SIG-M5 (cell line): Measurements from ENCODE around the gene TBC1D5.

Experiments used
- DNase-seq: peaks from one replicate; lab custom pipeline; 2025; lab: John Stamatoyannopoulos, UW

TBC1D5 gene

GRCh38 chr3:17473761-17474160 is 268.7 kb downstream of the TBC1D5 start:
- DNase-seq: no peak

DNA sequence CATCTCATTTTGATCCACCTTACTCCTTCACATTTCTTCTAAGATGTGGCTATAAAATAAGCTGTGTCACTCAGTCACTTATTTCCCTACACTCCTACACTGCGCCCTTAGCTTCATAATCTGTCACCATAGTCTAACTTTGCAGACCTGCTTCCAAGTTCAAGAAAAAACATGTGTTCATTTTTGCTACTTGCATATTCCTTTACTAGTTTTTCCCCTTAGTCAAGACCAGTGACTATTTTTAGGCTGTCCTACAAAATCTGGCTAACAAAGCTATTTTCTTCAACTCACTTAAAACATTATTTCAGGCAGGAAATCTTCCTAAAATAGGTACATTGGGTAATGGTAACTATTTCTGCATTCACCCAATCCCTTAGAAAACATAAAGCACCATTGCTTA is 272.5 kb downstream of the TBC1D5 start:
- no peak for DNase-seq

GRCh38 chr3:17469520-17469919 is 272.9 kb downstream of the TBC1D5 start:
- DNase-seq: no peak

DNA sequence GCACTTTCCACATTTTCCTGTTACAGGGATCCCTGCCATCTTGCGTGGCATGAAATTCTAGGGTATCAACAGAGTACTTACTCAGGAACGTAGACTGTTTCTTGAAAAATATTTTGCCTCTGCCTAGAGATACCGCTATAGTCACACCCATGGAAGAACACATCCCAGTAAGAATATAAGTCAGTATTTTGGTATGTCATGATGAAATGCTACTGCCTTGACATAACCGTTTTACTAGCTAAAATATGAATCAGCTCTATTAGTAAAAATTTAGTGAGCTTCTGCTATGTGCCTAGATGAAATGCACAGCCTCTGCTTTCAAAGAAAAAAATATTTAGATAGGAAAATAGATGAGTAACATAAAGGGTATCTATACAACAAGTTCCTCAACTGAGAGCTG is 276.4 kb downstream of the TBC1D5 start:
- no peak for DNase-seq

GRCh38 chr3:17459470-17459993 is 282.9 kb downstream of the TBC1D5 start:
- DNase-seq: no peak

- no peak for DNase-seq
Observed at GRCh38 chr3:17456650-17457049, 285.8 kb downstream of the TBC1D5 start.

DNA sequence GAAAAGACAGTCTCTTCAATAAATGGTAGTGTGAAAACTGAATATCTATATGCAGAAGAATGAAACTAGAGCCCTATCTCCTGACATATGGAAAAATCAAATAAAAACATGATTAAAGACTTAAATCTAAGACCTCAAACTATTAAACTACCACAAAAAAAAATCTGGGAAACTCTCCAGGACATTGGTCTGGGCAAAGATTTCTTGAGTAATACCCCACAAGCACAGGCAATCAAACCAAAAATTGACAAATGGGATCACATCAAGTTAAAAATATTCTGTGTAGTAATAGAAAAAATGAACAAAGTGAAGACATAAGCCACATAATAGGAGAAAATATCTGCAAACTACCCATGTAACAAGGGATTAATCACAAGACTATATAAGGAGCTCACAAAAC is 286.4 kb downstream of the TBC1D5 start:
- no peak for DNase-seq

DNA sequence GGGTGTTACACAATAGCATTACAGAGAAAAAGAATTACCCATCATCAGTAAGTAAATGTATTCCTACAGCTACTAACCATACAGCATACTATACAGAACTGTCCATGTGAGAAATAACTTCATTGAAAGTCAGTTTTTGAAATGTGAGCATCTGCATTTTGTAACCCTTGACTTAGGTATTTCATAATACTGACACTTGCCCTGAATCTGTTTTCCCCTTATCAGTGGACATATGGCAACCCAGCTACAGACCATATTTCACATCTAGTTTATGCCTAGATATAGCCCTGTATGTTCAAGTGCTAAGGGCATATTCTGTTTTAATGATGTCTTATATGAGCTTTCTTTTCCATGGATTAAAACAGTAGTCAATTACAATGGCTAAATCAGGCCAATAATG is 297.6 kb downstream of the TBC1D5 start:
- no peak for DNase-seq

DNA sequence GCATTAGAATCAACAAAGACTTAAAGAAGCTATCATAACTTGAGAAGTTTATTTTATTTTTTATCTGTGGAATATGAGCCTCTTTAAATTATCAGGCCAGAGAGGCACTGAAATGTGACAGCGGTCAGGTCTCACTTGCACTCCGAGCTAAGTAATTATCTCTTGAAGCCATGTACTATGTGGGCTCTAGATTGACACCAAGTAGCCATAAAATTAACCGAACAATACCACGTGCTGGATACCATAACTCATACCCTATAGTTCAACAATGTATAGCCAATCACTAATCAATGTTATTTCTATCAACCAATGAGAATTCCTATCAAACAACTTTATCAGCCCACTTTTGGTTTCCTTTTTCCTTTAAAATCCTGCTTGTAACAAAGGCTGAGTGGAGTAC is 299.3 kb downstream of the TBC1D5 start:
- no peak for DNase-seq

DNA sequence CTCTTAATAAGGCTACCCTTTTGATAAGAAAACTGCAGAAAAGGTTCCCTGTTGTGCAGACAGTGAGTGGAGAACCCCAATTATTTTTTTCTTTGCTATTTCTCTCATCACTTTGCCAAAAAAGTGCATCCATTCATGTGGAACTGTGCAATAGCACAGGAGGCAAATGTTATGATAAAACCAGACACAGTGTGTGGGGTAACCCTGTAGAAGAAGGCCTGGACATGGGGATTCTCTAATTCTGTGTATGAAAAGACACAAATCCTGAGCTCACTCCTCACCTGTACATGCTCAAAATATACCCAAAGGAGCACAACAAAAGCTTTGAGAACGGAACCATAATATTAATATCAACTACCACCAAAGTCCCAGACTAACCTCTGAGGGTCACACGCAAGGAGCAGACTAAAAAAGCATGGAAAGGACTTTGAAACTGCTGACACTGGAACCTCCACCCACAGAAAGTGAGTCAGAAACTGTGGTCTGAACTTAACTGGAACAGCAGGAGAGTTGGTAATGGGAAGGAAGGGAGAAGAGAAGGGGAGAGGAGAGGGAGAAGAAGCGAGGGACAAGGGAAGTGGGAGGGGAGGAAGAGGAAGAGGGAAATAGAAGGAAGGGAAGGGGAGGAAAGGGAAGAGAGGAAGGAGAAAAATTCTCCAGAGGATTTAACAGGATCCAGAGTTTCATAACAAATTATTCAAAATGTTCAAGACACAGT is 299.9 kb downstream of the TBC1D5 start:
- no peak for DNase-seq

DNA sequence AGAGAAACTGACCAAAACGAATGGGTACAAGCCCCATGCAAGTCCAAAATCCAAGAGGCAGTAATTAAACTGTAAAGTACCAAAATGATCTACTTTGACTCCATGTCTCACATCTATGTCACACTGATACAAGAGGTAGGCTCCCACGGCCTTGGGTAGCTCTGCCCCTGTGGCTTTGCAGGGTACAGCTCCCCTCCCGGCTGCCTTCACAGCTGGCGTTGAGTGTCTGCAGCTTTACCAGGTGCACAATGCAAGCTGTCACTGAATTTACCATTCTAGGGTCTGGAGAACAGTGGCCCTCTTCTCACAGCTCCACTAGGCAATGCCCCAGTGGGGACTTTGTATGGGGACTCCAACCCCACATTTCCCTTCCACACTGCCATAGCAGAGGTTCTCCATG is 308.6 kb downstream of the TBC1D5 start:
- DNase-seq: no peak

- no peak for DNase-seq
Observed at GRCh38 chr3:17432236-17432635, 310.2 kb downstream of the TBC1D5 start.

- DNase-seq: no peak
Observed at GRCh38 chr3:17431484-17432045, 310.9 kb downstream of the TBC1D5 start.

DNA sequence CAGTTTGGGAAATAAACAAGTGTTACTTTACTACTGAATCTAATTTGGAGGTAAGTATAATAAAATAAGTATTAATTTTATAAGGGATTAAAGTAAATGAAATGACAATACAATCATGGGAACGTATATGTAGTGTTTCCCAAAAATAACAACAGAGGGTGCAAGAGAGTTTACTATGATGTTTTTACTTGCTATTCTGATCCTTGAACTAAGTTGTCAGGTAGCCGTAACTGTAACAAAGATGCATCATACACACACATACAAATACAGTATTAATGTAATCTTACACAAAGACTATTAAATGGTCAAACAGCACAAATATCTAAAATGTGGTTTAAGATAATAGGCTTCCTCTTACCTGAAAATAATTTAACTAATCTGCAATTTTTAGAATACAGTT is 311.4 kb downstream of the TBC1D5 start:
- DNase-seq: no peak

- no peak for DNase-seq
Observed at GRCh38 chr3:17430582-17430981, 311.8 kb downstream of the TBC1D5 start.

GRCh38 chr3:17423786-17424536 is 318.5 kb downstream of the TBC1D5 start:
- no peak for DNase-seq

DNA sequence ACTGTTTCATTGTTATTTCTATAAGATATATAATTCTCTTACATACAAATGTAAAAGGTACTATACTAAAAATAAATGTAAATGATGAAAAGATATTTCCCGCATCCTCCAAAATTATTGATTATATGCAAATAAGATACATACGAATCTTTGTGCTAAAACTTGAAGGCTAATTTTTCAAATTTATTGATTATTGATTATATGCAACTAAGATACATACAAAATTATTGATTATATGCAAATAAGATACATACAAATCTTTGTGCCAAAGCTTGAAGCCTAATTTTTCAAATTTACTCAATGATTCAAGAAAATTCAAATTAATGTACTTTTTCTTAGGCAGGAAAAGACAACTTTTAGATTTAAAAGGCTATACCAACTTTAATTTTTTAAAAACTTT is 319.8 kb downstream of the TBC1D5 start:
- DNase-seq: no peak

- DNase-seq: no peak
Observed at GRCh38 chr3:17420668-17421067, 321.8 kb downstream of the TBC1D5 start.

DNA sequence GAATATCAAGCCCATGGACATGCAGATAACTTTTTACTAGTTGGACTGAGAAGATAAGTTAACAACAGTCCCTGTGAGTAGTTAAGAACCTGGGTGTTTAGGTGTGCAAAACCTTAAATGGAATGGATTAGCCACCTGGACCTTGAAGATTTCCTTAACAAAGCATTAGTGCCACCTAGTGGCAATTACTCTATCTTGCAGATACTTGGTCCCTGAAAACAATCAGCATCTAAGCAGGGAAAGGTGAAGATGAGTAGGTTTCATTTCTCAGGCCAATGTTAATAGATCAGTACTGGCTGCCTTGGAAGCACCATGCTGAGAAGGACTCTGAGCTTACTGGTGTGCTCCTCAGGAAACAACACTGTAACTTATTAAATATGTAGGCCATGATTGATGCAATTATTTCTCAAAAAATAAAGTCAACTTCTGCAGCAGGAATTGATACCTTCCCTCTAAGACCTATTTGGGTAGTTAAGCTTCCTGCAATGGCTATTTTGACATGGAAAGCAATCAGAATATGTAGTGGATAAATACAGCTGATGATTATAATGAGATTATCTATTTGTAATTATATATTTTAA is 329.4 kb downstream of the TBC1D5 start:
- DNase-seq: no peak

DNA sequence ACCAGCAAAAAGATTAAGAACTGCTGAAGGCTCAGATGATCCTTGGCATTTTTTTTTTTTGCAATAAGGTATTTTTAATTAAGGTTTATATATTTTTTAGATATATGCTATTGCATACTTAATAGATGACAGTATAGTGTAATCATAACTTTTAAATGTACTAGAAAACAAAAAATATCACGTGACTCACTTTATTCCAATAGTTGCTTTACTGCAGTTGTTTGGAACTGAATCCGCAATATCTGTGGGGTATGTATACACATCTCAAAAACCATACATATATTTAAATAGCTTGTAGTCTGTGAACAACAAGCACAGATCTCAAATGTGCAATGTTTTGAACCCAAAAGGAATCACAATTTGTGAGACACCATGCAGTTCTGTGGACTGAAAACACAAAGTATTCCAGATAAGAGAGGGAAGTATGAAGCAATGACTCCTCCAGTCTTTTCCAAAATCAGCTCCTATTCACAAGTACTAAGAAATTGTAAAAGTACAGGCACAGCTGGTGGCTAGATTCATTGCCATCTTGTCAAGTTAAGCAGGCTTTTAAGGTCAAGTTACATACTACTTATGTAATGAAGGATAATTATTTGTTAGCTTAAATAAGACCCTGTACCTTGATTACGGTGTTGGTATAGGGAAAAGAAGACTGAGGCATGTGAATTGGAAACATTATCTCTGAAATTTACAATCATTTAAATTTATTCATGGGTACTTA is 331.1 kb downstream of the TBC1D5 start:
- DNase-seq: no peak

DNA sequence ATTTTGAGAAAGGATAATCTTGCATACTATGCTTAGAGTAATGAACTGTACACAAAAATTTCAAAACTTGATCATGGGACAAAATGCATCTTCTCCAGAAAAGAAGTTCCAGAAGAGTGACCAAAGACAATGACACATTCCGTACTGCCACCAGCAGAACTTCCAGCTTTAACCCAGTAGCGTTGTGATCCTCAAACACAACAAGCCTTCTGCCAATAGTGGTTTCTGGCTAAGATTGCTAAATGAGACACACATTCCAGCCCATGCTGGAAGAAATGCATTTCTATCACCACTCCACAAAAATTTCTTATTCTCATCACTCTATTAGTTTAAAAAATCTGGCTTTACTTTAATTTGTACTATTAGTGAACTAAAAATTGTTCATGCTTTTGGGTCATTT is 334.9 kb downstream of the TBC1D5 start:
- no peak for DNase-seq

DNA sequence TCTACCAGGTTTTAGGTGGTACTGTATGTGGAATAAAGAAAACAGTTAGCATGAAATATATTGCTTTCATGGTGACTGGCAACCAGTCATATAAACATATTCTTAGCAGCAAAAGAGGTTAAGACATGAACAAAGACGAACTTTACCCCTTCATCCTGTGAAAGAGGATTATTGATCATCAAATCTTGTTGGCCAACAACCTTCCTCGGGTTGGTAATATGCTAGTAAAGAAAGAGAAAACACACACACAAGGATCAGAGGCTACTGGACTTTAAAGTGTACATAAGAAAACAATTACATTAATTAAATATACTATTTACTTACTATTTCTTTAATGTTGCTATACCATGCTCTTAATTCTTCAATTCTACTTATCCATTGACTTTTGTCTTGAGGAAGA is 337.9 kb downstream of the TBC1D5 start:
- no peak for DNase-seq
